Astrocyte of the hippocampus (primary cell): ENCODE results near the gene MACROD2.
A peak's percentile ranks its signal among the peaks of the same experiment; 100 is the strongest.

Experiments
- DNase-seq: peaks from one replicate; pipeline ENCODE4 v3.0.0; 2011; ENCODE audit warnings: low read depth, low spot score

The MACROD2 gene

DNA sequence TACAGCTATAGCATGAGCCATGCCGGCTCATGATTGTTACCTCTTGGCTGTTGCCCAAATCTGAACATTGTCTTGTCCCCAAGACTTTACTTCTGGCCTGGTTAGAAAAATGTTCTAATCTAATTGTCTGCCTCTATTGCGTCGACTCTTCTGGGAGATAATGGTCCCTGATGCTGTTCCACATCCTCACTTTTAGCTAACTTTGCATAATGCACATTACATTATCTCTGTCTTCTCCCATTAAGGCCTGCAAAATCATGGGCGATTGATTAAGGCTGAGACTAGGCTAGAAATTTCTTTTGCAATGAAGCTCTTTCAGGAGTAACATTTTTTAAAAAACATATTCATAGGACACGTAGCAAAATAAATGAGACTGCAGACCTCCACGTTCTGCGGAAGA lies 1616.9 kb downstream of the MACROD2 start:
- no peak for DNase-seq

DNA sequence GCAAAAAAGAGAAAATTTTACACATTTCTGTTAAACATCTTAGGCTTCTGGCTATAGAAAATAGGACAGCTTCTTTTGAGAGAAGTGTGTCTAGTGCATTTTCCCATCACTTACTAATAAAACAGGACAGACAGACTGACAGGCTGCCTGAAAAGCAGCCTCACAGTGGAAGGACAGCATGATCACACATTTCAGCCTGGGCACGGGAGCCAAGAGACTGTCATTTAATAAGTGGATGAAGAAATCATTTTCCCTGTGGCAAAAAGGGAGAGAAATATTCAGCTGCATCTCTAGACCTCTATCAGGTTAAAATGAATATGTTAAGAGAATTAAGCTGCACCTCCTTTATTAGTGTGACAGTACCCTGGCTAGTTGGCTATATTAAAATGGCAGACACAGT lies 1617.5 kb downstream of the MACROD2 start:
- DNase-seq = no peak

DNA sequence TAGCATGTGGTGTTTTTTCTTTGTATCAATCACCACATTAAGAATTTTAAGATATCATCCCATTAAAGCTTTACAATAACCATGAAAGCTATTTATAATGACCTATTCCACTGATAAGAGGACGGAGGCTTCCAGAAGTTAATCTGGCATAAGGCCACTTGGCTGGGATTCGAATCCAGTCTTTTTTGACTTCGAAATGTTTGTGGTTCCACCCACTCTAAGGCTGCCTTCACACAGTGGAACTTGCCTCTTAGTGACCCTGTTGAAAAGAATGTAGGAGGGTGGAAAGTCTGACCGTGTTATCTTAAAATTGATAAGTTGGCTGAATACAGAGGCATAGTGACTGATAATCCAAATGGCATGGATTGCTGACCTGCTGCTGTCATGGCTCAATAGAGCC lies 1618.2 kb downstream of the MACROD2 start:
- peak; percentile 68 for DNase-seq

DNA sequence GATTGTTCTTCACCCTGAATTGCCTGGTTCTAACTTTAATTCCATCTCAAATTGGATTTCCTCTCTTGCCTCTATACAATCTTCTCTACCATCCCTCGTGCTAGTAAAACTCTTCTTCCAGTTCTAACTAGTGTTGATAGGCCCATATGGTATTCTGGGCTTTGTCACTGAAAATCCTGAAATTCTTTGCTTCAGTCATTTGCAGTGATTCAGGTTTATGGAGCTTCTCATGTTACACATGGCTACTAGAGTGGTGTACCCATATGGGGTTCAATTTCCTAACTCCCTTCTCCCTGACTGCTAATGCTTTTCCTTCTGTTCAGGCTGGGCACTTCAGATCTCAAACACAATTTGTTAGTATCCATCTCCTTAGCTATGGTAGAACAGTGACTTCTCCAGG lies 1621.3 kb downstream of the MACROD2 start:
- DNase-seq = no peak

DNA sequence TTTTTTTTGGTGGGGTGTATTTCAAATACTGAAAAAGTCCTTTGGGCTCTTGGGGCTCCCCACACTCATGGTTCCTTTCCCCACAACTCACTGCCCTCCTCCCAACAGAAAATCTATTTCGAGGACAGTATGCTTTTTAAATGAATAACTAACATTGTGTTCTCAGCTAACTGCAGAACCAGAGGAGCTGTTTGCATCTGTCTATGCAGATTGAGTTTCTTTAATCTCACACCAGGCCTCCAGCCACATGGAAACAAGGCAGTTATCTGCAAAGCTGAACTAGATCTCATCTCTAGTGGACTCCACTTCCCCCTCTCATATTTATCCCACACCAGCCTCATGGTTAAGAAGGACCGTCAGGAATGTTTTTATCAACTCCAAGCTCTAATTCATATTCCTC lies 1622.8 kb downstream of the MACROD2 start:
- DNase-seq = no peak

DNA sequence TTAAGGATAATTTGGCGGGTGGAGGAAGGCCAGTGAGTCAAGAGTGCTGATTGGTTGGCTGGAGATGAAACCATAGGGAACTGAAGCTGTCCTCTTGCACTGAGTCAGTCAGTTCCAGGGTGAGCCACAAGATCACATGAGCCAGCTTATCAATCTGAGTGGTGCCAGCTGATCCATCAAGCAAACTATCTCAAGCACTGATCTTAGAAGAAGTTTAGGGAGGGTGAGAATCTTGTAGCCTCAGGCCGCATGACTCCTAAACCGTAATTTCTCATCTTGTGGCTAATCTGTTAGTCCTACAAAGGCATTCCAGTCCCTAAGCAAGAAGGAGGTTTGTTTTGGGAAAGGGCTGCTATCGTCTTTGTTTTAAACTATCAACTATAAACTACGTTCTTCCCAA lies 1623.6 kb downstream of the MACROD2 start:
- DNase-seq = no peak

DNA sequence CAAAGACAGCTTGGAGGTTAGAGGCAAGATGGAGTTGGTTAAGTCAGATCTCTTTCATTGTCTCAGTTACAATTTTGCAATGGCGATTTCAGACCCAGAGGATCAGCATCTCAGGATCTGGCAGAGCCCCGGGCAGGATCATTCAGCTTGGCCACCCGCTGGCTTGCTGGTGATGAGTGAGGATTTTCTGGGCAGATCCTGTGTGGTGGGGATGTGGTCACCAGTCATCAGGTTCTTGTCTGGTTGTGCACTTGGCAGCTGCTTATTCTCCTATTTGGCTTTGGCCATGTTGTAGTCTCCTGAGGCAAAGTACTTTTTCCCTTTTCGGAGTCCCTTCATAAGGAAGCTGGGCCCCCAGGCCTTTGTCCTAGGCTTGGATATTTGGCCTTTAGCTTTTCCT lies 1624.0 kb downstream of the MACROD2 start:
- DNase-seq = no peak

DNA sequence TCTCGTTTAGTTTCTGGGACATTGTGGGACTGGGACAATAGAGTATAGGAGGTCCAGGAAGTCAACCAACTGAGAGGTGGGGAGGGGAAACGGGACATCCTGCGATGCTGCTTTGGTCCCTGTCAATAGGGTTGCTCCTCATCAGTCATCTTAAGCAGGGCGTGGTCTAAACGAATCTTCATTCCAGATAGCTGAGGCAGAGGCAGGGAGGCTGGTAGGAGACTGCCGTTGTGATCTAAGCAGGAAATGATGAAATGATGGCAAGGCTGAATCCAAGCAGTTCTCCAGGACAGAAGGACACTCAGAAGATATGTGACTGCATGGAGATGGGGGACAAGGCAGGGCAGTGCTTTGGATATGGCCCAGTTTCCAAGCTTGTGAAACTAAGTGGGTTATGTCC lies 1624.5 kb downstream of the MACROD2 start:
- no peak for DNase-seq

DNA sequence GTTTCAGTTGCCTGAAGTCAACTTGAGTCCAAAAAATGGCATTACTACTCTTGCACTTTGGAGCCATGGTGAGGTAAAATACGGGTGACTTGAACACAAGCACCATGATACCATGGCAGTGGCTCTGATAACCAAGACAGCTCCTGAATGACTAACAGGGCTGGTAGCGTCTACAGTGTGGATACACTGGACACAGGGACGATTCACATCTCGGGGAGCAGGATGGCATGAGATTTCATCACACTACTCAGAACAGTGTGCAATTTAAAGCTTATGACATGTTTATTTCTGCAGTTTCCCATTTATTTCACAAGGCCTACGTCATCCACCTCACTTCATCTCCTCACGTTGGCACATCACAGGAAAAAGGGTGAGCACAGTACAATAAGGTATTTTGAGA lies 1627.1 kb downstream of the MACROD2 start:
- DNase-seq = no peak

DNA sequence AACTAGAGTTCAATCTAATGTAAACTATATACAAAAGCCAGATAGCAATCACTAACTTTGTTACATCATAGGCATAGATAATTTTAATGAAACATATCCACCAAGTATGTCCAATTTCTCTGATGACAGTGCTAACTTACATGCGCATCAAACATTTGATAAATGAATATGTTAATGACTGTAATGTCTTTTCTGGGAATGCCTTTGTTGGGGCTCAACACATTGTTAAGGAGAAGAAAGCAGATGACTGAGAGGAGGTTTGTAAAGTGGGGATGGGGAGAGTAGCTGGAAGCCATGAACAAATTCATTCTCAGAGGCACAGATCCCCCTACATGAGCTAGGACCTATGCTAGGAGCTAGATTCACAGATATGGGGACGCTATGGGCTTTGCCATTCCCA lies 1627.9 kb downstream of the MACROD2 start:
- no peak for DNase-seq

DNA sequence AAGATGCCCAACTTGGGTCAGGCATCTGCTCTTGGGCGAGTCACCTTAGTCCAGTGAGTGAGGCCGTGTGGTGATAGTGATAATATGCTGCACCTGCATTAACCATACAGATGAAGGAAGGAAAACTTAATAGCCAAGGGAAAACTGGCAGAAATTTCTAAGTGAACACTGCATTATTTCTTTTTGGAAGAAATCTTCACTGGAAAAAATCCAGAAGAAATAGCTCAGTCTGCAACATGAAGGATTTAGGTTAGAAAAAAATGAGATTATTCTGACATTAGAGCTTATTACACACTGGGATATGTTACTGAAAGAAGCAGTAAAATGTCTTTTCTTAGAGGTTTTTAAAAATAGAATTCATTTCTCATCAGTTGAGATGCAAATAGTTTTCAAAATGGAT lies 1630.7 kb downstream of the MACROD2 start:
- DNase-seq = no peak

DNA sequence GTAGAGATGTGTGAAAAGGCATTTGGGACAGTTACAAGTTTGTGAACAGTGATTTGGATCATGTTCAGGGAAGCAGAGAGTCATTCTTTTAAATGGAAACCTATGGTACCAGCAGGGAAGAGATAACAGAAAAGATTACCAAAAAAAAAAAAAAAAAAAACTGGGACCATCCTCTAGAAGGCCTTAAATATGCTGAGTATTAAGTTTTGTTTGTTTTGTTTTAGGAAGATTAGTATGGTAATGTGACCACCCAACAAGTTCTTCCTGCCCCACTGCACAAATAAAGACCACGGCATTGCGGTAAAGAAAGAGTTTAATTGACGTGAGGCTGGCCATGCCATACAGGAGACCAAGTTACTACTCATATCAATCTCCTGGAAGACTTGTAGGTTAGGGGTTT lies 1631.8 kb downstream of the MACROD2 start:
- DNase-seq = no peak

DNA sequence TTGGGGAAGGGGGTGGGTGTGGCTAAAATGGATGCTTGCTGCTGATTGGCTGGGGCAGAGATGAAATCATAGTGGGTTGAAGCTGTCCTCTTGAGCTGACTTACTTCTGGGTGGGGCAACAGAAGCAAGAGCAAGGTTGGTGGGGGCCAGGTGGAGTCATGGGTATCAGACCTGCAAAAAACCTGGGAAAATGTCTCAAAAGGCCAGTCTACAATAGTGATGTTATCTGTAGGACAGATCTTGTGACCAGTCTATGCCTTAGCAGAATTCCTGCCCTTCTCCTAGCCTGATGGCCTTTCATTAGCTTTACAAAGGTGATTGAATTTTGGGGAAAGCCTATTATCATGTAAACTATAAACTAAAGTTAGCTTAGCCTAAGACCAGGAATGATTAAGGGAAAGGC lies 1632.2 kb downstream of the MACROD2 start:
- no peak for DNase-seq

DNA sequence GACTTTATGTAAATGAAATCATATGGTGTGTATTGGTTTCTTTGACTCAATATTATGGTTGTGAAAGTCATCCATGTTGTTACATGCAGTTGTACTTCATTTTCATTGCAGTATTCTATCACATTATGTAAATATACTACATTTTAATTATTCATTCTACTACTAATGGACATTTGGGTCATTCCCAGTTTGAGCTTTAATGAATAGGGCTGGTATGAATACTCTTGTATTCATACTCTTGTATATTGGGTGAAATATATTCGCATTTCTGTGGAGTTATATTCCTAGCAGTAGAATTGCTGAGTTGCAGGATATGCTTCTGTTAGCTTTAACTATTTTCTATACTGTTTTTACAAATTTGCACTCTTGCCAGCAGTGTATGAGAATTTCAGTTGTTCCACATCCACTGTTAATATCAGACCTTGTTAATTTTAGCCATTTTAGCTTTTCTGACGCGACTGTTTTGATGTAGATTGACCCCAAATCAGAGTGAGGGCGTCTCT lies 1633.6 kb downstream of the MACROD2 start:
- no peak for DNase-seq

DNA sequence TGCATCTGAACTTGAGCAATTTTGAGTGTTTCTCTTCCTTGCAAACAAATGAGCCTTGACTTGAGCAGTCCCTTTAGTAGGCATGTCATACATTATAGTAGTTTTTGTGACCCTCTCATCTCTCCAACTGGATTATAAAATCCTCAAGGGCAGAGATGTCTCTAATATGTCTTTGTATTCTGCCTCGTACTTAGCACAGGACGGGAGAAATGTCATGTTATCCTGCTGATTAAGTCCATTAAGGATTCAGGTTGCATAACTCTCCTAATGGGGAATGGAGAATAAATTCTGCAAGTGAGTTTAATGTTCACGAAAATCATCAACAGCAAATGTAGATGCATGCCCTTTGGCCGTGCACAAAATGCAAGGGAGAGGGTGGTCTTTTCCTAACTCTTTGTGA lies 1635.0 kb downstream of the MACROD2 start:
- DNase-seq = no peak

DNA sequence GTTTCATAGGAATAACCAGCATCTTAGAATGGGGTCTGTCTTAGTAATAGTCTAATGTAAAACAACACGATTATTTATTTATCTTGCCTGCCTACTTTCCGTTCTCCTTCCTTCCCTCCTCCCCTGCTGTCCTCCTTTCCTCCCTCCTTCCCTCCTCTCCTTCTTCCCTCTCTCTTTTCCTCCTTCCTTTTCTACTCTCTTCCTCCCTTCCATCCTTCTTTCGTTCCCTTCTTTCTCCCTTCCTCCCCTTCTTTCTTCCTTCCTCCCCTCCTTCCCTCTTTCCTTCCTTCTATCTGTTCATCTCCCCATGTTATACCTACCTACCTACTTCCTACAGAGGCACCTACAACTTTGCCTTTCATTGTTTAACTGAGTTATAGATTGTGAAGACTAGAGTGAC lies 1637.4 kb downstream of the MACROD2 start:
- DNase-seq = no peak

DNA sequence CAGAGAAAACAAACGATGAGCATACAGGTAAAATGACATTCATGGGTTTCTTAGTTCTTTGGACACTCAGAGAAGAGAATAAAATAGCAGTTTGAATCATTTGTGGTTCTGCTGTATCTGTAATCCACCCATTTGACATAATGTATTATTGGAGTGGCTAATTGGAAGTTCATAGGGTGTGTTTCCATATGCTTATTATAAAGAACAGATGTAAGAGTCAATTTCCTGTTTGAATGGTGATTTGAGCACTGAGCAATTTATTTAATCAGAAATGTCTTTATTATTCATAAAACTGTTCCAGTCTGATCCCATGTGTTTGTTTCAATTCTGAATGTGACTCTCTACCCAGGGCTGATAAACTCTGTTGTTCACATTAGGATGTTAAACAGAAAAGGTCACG lies 1638.8 kb downstream of the MACROD2 start:
- DNase-seq = no peak

DNA sequence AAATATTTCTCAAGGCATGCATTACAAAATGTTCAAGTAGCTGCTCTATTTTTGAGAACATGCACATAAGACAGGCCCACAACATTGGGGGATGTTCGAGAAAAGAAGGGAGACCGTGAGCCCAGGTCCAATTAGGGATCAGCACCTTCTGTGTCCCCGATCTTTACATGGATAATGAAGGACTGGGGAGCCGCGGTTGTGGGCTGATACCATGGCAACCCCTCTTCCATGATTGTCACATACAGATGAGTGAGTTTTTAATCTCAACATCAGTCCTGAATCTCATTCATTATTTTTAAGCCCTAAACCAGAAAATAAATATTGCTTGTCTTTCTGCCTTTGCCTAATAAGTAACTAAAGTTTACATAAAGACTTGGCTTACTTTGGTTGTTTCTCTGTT lies 1642.2 kb downstream of the MACROD2 start:
- no peak for DNase-seq

DNA sequence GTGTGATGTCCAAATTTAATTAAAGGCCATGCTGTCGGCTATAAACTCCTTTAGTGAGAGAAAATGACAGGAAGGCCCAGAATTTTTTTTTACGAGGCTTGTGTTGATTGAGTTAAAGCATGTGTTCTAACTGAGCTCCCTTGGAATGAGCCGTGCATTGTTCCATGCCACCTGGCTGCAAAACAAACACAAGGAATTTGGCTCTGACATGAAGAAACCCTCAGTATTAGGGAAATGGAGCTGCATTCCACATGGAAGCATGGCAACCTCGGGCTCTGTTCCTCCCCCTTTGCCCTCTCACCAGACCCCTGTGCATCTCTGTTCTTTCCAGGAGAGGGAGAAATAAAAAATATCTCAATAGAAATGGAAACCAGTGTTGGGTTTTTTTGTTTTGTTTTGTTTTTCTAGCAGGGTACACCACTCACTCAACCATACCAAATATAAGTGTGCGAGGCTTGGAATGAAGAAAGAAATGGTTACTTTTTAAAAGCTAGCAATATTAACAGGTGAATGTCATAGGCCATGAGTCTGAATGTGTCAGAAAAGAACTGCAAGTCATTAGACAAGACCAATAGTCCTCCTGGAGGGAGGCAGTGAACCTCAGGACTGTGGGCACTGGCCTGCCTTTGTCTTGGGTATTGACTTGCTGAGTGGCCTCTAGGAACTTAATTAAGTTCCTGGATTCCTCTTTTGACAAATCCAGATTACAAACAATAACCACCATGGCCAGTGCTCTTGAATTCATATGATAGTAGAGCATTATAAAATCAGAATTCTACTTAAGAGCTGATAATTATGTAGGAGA lies 1642.8 kb downstream of the MACROD2 start:
- peak; percentile 60 for DNase-seq

DNA sequence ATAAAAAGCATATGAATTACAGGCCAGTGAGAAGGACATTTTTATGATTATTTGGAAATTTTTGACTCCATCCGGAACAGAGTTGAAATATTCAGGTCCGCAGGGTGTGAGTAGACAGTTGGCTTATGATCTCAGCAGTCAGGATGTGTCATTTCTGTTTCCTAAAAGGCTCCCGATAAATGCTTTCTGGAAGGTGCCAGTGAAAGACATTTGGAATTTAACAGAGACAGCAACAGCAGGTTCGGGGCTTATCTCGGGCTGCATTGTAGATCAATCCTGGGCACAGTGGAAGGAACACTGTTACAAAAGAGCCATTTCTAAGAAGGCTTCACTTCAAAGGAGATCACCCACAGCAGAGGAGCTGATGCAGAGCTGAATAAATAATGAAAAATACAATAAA lies 1643.5 kb downstream of the MACROD2 start:
- DNase-seq = no peak

DNA sequence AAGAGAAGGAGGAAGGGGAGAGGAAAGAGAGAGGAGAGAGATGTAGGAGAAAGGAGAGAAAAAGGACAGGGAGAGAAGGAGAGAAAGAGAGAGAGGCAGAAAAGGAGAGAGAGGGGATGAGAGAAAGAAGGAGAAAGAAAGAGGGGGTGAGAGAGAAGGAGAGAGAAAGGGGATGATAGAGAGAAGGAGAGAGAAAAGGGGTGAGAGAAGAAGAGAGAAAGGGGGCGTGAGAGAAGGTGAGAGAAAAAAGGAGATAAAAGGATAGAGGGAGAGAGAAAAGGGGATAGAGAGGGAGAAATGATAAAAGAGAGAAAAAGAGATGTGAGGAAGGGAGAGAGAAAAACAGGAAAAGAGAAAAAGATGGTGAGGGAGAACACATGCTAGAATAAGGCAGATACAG lies 1644.5 kb downstream of the MACROD2 start:
- DNase-seq = no peak

DNA sequence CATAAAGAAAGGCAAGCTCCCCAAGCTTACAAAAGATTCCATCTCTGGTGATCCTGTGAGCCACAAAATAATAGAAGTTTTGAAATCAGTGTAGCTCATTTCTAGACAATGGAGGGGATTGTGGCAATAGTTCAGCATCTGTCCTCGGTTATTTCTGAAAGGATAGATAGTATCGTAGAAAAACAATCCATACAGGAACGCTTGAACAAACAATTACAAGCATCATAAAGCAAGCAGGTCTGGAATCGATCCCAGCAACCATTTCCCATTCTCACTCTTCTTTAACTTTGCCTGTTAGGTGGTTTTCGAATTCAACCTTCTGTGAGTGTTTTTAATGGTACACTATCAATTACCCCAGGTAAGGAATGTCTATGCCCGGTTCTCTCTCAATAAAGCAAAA lies 1646.8 kb downstream of the MACROD2 start:
- no peak for DNase-seq

DNA sequence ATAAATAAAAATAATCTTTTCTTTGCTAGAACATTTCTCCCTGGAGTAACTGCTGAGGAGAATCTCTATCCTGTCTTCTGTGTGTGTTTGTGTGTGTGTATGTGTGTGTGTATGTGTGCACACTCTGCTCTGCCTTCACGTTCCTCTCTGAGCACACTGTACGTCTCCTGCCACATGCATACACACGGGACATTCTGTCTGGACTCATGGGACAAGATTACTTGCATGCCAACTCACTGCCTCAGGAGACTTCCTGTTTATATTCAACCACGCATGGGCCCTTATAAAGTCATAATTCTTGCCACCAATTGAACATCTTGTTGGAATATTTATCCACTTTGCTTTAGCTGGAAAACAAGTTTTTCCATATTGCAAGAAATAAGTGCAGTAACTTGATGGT lies 1647.4 kb downstream of the MACROD2 start:
- no peak for DNase-seq

DNA sequence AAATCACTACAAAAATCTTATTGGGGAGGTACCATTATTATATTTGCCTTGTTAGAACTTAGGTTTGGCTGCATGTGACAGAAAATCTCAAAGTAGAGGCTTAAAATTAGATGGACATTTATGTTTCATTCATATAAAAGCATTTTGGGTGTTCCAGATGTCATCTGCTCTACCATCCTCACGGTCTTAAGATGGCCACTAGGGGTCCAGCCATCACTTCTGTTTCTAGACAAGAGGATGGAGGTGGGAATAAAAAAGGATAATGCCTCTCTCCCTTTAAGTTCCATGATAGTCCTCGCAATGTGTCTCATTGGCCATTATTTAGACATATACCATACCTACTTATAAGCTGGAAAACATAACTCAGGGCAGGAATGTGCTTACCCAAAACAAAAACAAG lies 1648.4 kb downstream of the MACROD2 start:
- DNase-seq = no peak
